HG03060 (cell line): ENCODE data around the gene C21orf58.
A peak's percentile ranks its signal among the peaks of the same experiment; 100 is the strongest.

Experiments used
- ATAC-seq: cut with Tn5 transposase; IDR thresholded peaks from one replicate; pipeline ENCODE4 v1.9.1; 2021; ENCODE audit warnings: low read depth, moderate number of reproducible peaks; ENCODE audit not compliant: unreplicated experiment

C21orf58 gene

GRCh38 chr21:46265736-46266525, 57.7 kb downstream of the C21orf58 start:
- no peak for ATAC-seq

GRCh38 chr21:46264690-46265144, 59.0 kb downstream of the C21orf58 start:
- ATAC-seq = no peak

GRCh38 chr21:46264046-46264689, 59.5 kb downstream of the C21orf58 start:
- no peak for ATAC-seq

GRCh38 chr21:46256501-46256994, 67.1 kb downstream of the C21orf58 start:
- no peak for ATAC-seq

GRCh38 chr21:46255758-46256337, 67.8 kb downstream of the C21orf58 start:
- ATAC-seq = no peak

GRCh38 chr21:46255166-46255565, 68.5 kb downstream of the C21orf58 start:
- ATAC-seq = no peak

GRCh38 chr21:46254208-46254975, 69.3 kb downstream of the C21orf58 start:
- ATAC-seq = no peak

GRCh38 chr21:46253610-46254124, 70.0 kb downstream of the C21orf58 start:
- peak; percentile 53 for ATAC-seq

GRCh38 chr21:46252840-46253239, 70.8 kb downstream of the C21orf58 start:
- ATAC-seq = no peak
